ENCODE results near the gene NAT9.

- TF ChIP-seq POLR2A (IDR thresholded peaks at IDR 0.05; ENCODE audit: low read depth, low read length) (no peak), TAF1 (IDR thresholded peaks at IDR 0.05; ENCODE audit: low read depth, low read length) (no peak), POLR2AphosphoS5 (IDR thresholded peaks at IDR 0.05; ENCODE audit: low read depth, low read length) (no peak), SPI1 (IDR thresholded peaks at IDR 0.05; ENCODE audit: low read depth, low read length) (no peak), PAX5 (IDR thresholded peaks at IDR 0.05; ENCODE audit: insufficient read depth, low read length, severe bottlenecking) (no peak)
Measured at GRCh38 chr17:74780443-74781238, 4.5 kb upstream of the NAT9 start.

Data from GM12891 (cell line).